ENCODE measurements around the gene SLC43A3.

SLC43A3 gene

GRCh38 chr11:57421066-57421465 lies 5.9 kb downstream of the SLC43A3 start:
- no peak for DNase-seq (ENCODE audit: insufficient read length, low spot score)
- TF ChIP-seq CTCF (IDR thresholded peaks at IDR 0.05; ENCODE audit: insufficient read depth, missing control alignments), result no peak
- FAIRE-seq, result no peak

GRCh38 chr11:57419146-57419545 lies 7.8 kb downstream of the SLC43A3 start:
- DNase-seq (ENCODE audit: insufficient read length, low spot score) (no peak), FAIRE-seq (no peak)
- TF ChIP-seq CTCF (IDR thresholded peaks at IDR 0.05; ENCODE audit: insufficient read depth, missing control alignments), result no peak

GRCh38 chr11:57418131-57418530 lies 8.8 kb downstream of the SLC43A3 start:
- no peak for TF ChIP-seq CTCF (IDR thresholded peaks at IDR 0.05; ENCODE audit: insufficient read depth, missing control alignments)
- FAIRE-seq (no peak), DNase-seq (ENCODE audit: insufficient read length, low spot score) (no peak)

GRCh38 chr11:57417056-57417455 lies 9.9 kb downstream of the SLC43A3 start:
- no peak for FAIRE-seq
- no peak for TF ChIP-seq CTCF (IDR thresholded peaks at IDR 0.05; ENCODE audit: insufficient read depth, missing control alignments)
- no peak for DNase-seq (ENCODE audit: insufficient read length, low spot score)

GRCh38 chr11:57416436-57416835 lies 10.5 kb downstream of the SLC43A3 start:
- TF ChIP-seq CTCF (IDR thresholded peaks at IDR 0.05; ENCODE audit: insufficient read depth, missing control alignments), result no peak
- DNase-seq (ENCODE audit: insufficient read length, low spot score) (no peak), FAIRE-seq (no peak)

GRCh38 chr11:57414612-57415212 lies 12.2 kb downstream of the SLC43A3 start:
- FAIRE-seq, result no peak
- TF ChIP-seq CTCF (IDR thresholded peaks at IDR 0.05; ENCODE audit: insufficient read depth, missing control alignments), result no peak
- DNase-seq (ENCODE audit: insufficient read length, low spot score), result no peak

GRCh38 chr11:57413681-57414080 lies 13.2 kb downstream of the SLC43A3 start:
- no peak for FAIRE-seq
- no peak for DNase-seq (ENCODE audit: insufficient read length, low spot score)
- no peak for TF ChIP-seq CTCF (IDR thresholded peaks at IDR 0.05; ENCODE audit: insufficient read depth, missing control alignments)
